ENCODE results near the gene DPP8.

- TF ChIP-seq CTCF (IDR thresholded peaks at IDR 0.05) (no peak), POLR2A (IDR thresholded peaks at IDR 0.05) (no peak)
These were observed 98.9 kb downstream of the DPP8 start for GRCh38 chr15:65418596-65418995.
